Endothelial cell of umbilical vein (primary cell): Measurements from ENCODE around the gene CPVL. TPM values are rescaled to one million over a fixed set of nuclear protein-coding genes. Genes with fewer than 3 reads are reported as not detected.

Source experiments
- BruUV-seq: library from RNA; stranded (reverse); fragments of 400-500 nt; replicated peaks from 2 replicates; lab custom pipeline; 2021; lab: Mats Ljungman, UMichigan
- CTCF ChIA-PET: fragments of 300-600, 350-600 bp; sonication (Branson Sonifier 250); formaldehyde crosslinking; loops from one replicate; lab custom pipeline; 2021; ENCODE audit warnings: antibody characterized with exemption, inconsistent platforms; lab: Charles Lee
- POLR2A ChIA-PET: fragments of 300-600, 350-600 bp; sonication (Branson Sonifier 250); formaldehyde crosslinking; loops from one replicate; lab custom pipeline; 2021; ENCODE audit warnings: antibody characterized with exemption, inconsistent platforms; lab: Charles Lee
- DNase-seq: peaks from one replicate; pipeline ENCODE4 v3.0.0-alpha.2; 2011; ENCODE audit warnings: low read depth, low spot score
- FAIRE-seq: peaks from 2 replicates; lab custom pipeline; 2011; peaks lifted over from hg19 to GRCh38; lab: Jason Lieb, UNC
- H2AFZ ChIP-seq: 2 replicates; pipeline ENCODE4 v1.6.0; 2012; ENCODE audit warnings: low read depth, low read length, control low read depth, inconsistent platforms
- H3K27ac ChIP-seq: 2 replicates; pipeline ENCODE4 v1.5.1; 2011; ENCODE audit warnings: low read depth, mild to moderate bottlenecking, control low read depth, low read length, moderate library complexity; ENCODE audit not compliant: insufficient read depth
- H3K27me3 ChIP-seq, 2 experiments: 2 replicates each; pipeline versions ENCODE4 v1.6.0 to v1.6.1; 2011; ENCODE audit warnings: low read length in 2 of 2, mixed read lengths in 1 of 2; ENCODE audit not compliant: control insufficient read depth in 2 of 2, insufficient read depth in 2 of 2
- H3K36me3 ChIP-seq, 2 experiments: 2 replicates in 1 of 2; 3 replicates in 1 of 2; pipeline ENCODE4 v1.5.1; 2011; ENCODE audit warnings: low read length in 2 of 2, mild to moderate bottlenecking in 1 of 2, moderate library complexity in 1 of 2; ENCODE audit not compliant: control insufficient read depth in 2 of 2, insufficient read depth in 2 of 2; ENCODE audit errors: extremely low read depth in 1 of 2
- H3K4me1 ChIP-seq: 3 replicates; pipeline ENCODE4 v1.5.1; 2011; ENCODE audit warnings: mild to moderate bottlenecking, low read length; ENCODE audit not compliant: control insufficient read depth, insufficient read depth; ENCODE audit errors: extremely low read depth
- H3K4me2 ChIP-seq: 2 replicates; pipeline ENCODE4 v1.6.1; 2011; ENCODE audit warnings: low read length, control low read depth, mixed read lengths; ENCODE audit not compliant: insufficient read depth
- H3K4me3 ChIP-seq, 3 experiments: fragments of 200-600 bp in 1 of 3; sonication (generic), shearing (Covaris generic) in 1 of 3; replicated peaks in 1 of 3; 2 replicates each; pipeline ENCODE4 v1.5.1; 2011 to 2016; ENCODE audit warnings: control low read depth in 3 of 3, low read length in 3 of 3, mild to moderate bottlenecking in 2 of 3, inconsistent platforms in 1 of 3, low read depth in 1 of 3, moderate library complexity in 1 of 3; ENCODE audit not compliant: insufficient read depth in 1 of 3
- H3K79me2 ChIP-seq: 2 replicates; pipeline ENCODE4 v1.6.0; 2012; ENCODE audit warnings: low read length, inconsistent platforms; ENCODE audit not compliant: control insufficient read depth, insufficient read depth
- H3K9ac ChIP-seq: replicated peaks from 2 replicates; pipeline ENCODE3; 2011; ENCODE audit warnings: low read length, control low read depth; ENCODE audit not compliant: insufficient read depth; ENCODE audit errors: extremely low read depth
- H3K9me1 ChIP-seq: replicated peaks from 3 replicates; pipeline ENCODE4 v1.6.0; 2011; ENCODE audit warnings: mild to moderate bottlenecking, low read length; ENCODE audit not compliant: control insufficient read depth, insufficient read depth; ENCODE audit errors: extremely low read depth
- H3K9me3 ChIP-seq: replicated peaks from 2 replicates; pipeline ENCODE4 v1.5.1; 2012; ENCODE audit warnings: low read length, inconsistent platforms; ENCODE audit not compliant: control insufficient read depth, insufficient read depth
- H4K20me1 ChIP-seq: replicated peaks from 2 replicates; pipeline ENCODE3; 2011; ENCODE audit warnings: mild to moderate bottlenecking, low read length; ENCODE audit not compliant: control insufficient read depth, insufficient read depth; ENCODE audit errors: extremely low read depth
- EZH2 ChIP-seq: IDR thresholded peaks from 2 replicates; pipeline ENCODE4 v1.6.1; 2012; ENCODE audit warnings: borderline replicate concordance, low read depth, mild to moderate bottlenecking, moderate library complexity, low read length, inconsistent platforms; ENCODE audit not compliant: severe bottlenecking
- FOS ChIP-seq: IDR thresholded peaks from 2 replicates; pipeline ENCODE4 v1.6.1; 2011; ENCODE audit warnings: mild to moderate bottlenecking, low read length, moderate library complexity, borderline replicate concordance; ENCODE audit not compliant: insufficient read depth
- GATA2 ChIP-seq: IDR thresholded peaks from 2 replicates; pipeline ENCODE4 v1.7.0; 2011; ENCODE audit warnings: low read depth, mild to moderate bottlenecking, moderate library complexity, mixed read lengths, low read length; ENCODE audit not compliant: insufficient read length, insufficient read depth
- JUN ChIP-seq: IDR thresholded peaks from 2 replicates; pipeline ENCODE4 v1.6.1; 2011; ENCODE audit warnings: borderline replicate concordance, low read depth; ENCODE audit not compliant: insufficient read length, insufficient read depth
- MYC ChIP-seq: IDR thresholded peaks from one replicate; pipeline ENCODE4 v1.6.1; 2011; ENCODE audit warnings: mild to moderate bottlenecking, low read depth, low read length
- POLR2A ChIP-seq: IDR thresholded peaks from 2 replicates; pipeline ENCODE4 v1.6.1; 2012; ENCODE audit warnings: low read depth, mild to moderate bottlenecking, control low read depth, low read length
- POLR2AphosphoS5 ChIP-seq: IDR thresholded peaks from 2 replicates; pipeline ENCODE4 v1.6.1; 2012; ENCODE audit warnings: low read depth, mild to moderate bottlenecking, control low read depth, low read length, moderate library complexity; ENCODE audit not compliant: insufficient read depth
- dilution Hi-C: fragments of 300-500 bp; cut with MboI; formaldehyde crosslinking; loops from one replicate; pipeline ENCODE4 v1.15.0; 2019; ENCODE audit warnings: low sequenced_read_pairs; ENCODE audit not compliant: extremely low pct_ligation_motif_present
- intact Hi-C: fragments of 100-400 bp; cut with micrococcal nuclease; formaldehyde crosslinking; loops from one replicate; pipeline ENCODE4 v1.10.0; 2022
- polyA plus RNA-seq, 4 experiments: library from polyadenylated mRNA; depleted of rRNA in 3 of 4; stranded (reverse) in 3 of 4; unstranded in 1 of 4; fragments of >200 nt; gene quantifications; 2 replicates each; pipeline versions ENCODE4 v1.2.1 to v1.2.3, GENCODE V29; 2011 to 2012; ENCODE audit warnings: missing spikeins in 1 of 4
- total RNA-seq: library from RNA; stranded (reverse); gene quantifications from 2 replicates; pipeline ENCODE4 v1.2.3, GENCODE V29; 2021
- TF ChIP-seq, protein P1 (sequence below), 2 donors: IDR thresholded peaks; 1 replicate in 1 of 2; 2 replicates in 1 of 2; pipeline ENCODE4 v1.5.1; 2011; ENCODE audit warnings: low read length in 2 of 2, mild to moderate bottlenecking in 2 of 2, moderate library complexity in 2 of 2, control low read depth in 1 of 2, inconsistent platforms in 1 of 2, low read depth in 1 of 2; ENCODE audit not compliant: insufficient read depth in 1 of 2; ENCODE audit errors: extremely low read depth in 1 of 2
- TF ChIP-seq, protein P2 (sequence below): IDR thresholded peaks from 2 replicates; pipeline ENCODE4 v1.6.1; 2011; ENCODE audit not compliant: insufficient read depth, insufficient read length

The CPVL gene
- total and polyA plus RNA-seq, 2 donors (not counting 3 experiments of a cell fraction or from before 2014, with no cell fraction given): 0.14 TPM; not detected in 1

DNA sequence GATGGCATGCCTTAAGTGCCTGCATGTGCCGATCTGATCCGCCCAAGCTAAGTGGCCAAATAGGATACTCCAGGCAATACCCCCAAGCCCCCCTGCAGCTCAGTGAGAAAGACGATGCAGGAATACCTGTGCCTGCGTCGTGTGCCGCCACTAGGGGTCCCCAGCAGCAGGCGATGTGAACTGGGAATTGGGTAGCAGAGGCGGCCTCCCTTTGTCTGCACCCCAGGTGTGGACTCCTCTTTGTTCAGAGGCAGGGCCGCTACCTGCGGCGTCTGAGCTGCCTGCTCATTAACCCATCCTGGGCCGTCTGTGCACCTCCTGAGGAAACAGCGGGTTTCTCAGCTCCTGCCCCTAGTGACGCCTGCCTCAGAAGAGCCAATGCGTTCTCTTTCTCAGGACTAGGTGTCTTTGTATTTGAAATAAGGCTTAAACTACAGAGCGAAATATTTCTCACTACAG is 43.4 kb upstream of the CPVL start:
- no TSS peak for BruUV-seq
- TF ChIP-seq, protein P1, sequence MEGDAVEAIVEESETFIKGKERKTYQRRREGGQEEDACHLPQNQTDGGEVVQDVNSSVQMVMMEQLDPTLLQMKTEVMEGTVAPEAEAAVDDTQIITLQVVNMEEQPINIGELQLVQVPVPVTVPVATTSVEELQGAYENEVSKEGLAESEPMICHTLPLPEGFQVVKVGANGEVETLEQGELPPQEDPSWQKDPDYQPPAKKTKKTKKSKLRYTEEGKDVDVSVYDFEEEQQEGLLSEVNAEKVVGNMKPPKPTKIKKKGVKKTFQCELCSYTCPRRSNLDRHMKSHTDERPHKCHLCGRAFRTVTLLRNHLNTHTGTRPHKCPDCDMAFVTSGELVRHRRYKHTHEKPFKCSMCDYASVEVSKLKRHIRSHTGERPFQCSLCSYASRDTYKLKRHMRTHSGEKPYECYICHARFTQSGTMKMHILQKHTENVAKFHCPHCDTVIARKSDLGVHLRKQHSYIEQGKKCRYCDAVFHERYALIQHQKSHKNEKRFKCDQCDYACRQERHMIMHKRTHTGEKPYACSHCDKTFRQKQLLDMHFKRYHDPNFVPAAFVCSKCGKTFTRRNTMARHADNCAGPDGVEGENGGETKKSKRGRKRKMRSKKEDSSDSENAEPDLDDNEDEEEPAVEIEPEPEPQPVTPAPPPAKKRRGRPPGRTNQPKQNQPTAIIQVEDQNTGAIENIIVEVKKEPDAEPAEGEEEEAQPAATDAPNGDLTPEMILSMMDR (IDR thresholded peaks at IDR 0.05; ENCODE audit: extremely low read depth in 1 of 2, insufficient read depth in 1 of 2, low read depth in 1 of 2, low read length in 2 of 2): peak; percentile 71 to 96
- no peak for TF ChIP-seq GATA2
- FAIRE-seq (peak; percentile 8), DNase-seq (peak; percentile 49)
- H3K9ac ChIP-seq: no peak overlapping the region
- no peaks in the 10 kb centered on the region for H3K79me2 ChIP-seq
- ChIA-PET CTCF (interaction anchor here (0.5 to 4.4 kb wide), 89 partner anchors 8 to 888 kb away, joined by 3 to 226 read pairs (median 5); partner anchors contain the start of gene CPVL), POLR2A (no interaction called here)
- H3K9me3 ChIP-seq: no peaks in the 10 kb centered on the region
- no peak overlapping the region for H3K4me2 ChIP-seq
- dilution Hi-C loops (no loop called here), intact Hi-C loops (loop anchor here (1.0 to 2.0 kb wide), 5 partner anchors 67 to 267 kb away; no protein-coding TSS in a partner anchor)
- peaks cover 3% of the 10 kb centered on the region for H3K4me1 ChIP-seq
- no peaks in the 10 kb centered on the region for H3K9me1 ChIP-seq
- H4K20me1 ChIP-seq: no peaks in the 10 kb centered on the region
- no peak overlapping the region for H2AFZ ChIP-seq
- no peak overlapping the region for H3K27ac ChIP-seq
- H3K4me3 ChIP-seq: no peak overlapping the region
- H3K27me3 ChIP-seq: peaks cover 11 to 19% of the 10 kb centered on the region in 2 experiments
- no peaks in the 10 kb centered on the region for H3K36me3 ChIP-seq

DNA sequence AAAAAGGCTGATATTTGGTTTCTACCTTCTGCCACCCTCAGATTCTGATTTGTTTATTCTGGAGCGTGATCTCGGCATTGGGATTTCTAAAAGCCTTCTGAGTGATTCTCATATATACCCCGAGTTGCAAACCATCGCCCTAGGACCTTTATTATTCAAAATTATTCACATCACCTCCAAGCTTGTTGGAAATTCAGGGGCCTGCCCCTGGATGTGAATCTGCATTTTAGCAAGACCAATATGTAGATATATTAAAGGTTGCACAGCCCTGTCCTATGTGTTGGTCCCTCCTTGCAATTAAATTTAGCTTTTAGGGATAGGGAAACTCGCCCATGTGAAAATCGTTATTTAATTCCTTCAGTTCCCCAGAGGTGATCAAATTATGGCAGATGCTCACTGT is 39.3 kb upstream of the CPVL start:
- BruUV-seq: no TSS peak
- Histone ChIP-seq H3K79me2 (no peaks in the 10 kb centered on the region), H3K9me3 (no peaks in the 10 kb centered on the region), H2AFZ (no peak overlapping the region), H3K4me3 (no peak overlapping the region), H3K9me1 (no peaks in the 10 kb centered on the region), H3K36me3 (no peaks in the 10 kb centered on the region), H3K27me3 (no peaks in the 10 kb centered on the region), H3K9ac (no peak overlapping the region), H3K27ac (no peak overlapping the region), H4K20me1 (no peaks in the 10 kb centered on the region), H3K4me2 (no peak overlapping the region), H3K4me1 (no peaks in the 10 kb centered on the region)
- dilution Hi-C loops (no loop called here), intact Hi-C loops (no loop called here)
- ChIA-PET CTCF (interaction anchor here (0.7 to 1.9 kb wide), 2 partner anchors 225 to 264 kb away, joined by 3 to 4 read pairs; no protein-coding TSS in a partner anchor), POLR2A (no interaction called here)
- DNase-seq: no peak
- TF ChIP-seq POLR2AphosphoS5: no peak
- no peak for TF ChIP-seq JUN
- TF ChIP-seq GATA2: no peak
- TF ChIP-seq EZH2: no peak
- TF ChIP-seq MYC: no peak
- TF ChIP-seq, protein P1 (IDR thresholded peaks at IDR 0.05; ENCODE audit: extremely low read depth in 1 of 2, insufficient read depth in 1 of 2, low read depth in 1 of 2, low read length in 2 of 2): no peak
- no peak for TF ChIP-seq FOS
- TF ChIP-seq POLR2A: no peak
- TF ChIP-seq, protein P2, sequence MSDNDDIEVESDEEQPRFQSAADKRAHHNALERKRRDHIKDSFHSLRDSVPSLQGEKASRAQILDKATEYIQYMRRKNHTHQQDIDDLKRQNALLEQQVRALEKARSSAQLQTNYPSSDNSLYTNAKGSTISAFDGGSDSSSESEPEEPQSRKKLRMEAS: no peak
- FAIRE-seq: no peak
